ENCODE data around the gene TNRC6B.

The TNRC6B gene

DNA sequence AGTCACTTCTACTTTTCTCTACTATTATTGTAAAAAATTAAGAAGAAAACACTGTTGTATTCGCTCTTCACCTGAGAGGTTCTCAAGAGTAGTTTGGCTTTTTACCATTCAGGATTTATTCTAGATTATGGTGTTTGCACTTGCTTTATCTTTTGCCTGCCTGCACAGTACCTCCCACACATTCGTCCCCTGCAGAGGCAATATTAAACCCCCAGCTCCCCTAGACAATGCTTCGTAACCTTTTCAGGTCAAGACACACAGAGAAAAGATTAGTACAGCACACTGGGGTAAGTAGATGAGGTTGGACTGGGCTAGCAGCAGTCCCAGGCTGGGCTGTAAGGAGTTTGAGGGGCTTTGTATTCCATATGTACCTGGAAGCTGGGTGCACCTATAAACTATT, 62.4 kb downstream of the TNRC6B start:
- Histone ChIP-seq H3K27ac (ENCODE audit: low read length) (no peak overlapping the region), H3K4me3 (ENCODE audit: low read length in 2 of 2) (no peak overlapping the region)

DNA sequence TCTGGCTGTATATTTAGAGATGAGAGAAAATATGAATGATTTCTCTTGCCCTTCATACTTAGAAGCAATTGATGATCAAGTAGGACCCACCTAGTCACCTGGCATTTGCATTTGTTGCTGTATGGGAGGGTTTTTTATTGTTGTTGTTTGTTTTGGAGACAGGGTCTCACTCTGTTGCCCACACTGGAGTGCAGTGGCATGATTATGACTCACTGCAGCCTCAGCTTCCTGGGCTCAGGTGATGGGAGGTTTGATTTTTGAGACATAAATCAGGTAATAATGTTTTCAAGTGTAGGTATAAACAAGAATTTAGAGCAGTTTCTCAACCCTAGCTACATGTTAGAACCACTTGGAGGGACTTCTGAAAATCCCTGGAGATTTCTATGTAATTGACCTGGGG, 63.0 kb downstream of the TNRC6B start:
- Histone ChIP-seq H3K27ac (ENCODE audit: low read length) (no peak overlapping the region), H3K36me3 (ENCODE audit: control insufficient read depth in 2 of 2, insufficient read depth in 2 of 2, low read length in 2 of 2) (peaks cover 0 to 2% of the 10 kb centered on the region in 2 donors), H3K4me3 (ENCODE audit: low read length in 2 of 2) (no peak overlapping the region), H3K4me1 (ENCODE audit: control insufficient read depth, insufficient read depth, low read length) (peaks cover 27% of the 10 kb centered on the region), H3K9ac (ENCODE audit: low read length in 2 of 2) (no peak overlapping the region), H3K9me3 (ENCODE audit: control insufficient read depth in 2 of 2, low read length in 2 of 2) (no peaks in the 10 kb centered on the region), H3K27me3 (ENCODE audit: control insufficient read depth in 1 of 2, insufficient read depth in 2 of 2, low read length in 2 of 2) (no peaks in the 10 kb centered on the region)

More for the DNA sequence above, 62.4 kb downstream of the TNRC6B start:
- Histone ChIP-seq H3K9ac (ENCODE audit: low read length in 2 of 2) (no peak overlapping the region), H3K36me3 (ENCODE audit: control insufficient read depth in 2 of 2, insufficient read depth in 2 of 2, low read length in 2 of 2) (peaks cover 0 to 2% of the 10 kb centered on the region in 2 donors), H3K9me3 (ENCODE audit: control insufficient read depth in 2 of 2, low read length in 2 of 2) (no peaks in the 10 kb centered on the region), H3K4me1 (ENCODE audit: control insufficient read depth, insufficient read depth, low read length) (peaks cover 27% of the 10 kb centered on the region), H3K27me3 (ENCODE audit: control insufficient read depth in 1 of 2, insufficient read depth in 2 of 2, low read length in 2 of 2) (no peaks in the 10 kb centered on the region)

DNA sequence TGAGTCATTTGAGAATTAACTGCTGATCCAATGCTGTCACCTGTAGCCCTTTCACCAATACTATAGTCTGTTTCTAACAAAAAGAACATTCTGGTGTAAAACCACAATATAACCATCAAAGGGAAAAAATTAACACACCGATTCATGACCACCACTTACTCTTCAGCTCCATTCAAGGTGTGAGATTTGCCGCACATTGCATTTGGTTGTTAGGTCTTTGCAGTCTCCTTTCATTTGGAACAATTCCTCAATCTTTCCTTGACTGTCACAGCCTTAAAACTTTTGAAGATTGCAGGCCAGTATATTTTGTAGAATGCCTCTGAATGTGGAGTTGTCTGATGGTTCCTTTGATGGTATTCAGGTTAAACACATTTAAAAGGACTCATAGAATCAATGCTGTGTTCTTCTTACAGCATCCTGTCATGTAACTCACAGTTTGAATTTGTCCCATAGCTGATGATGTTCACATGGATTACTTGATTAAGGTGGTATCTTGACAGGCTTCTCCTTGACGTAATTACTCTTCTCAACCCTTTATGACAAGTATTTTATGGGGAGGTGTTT, 63.6 kb downstream of the TNRC6B start:
- Histone ChIP-seq H3K9me3 (ENCODE audit: control insufficient read depth in 2 of 2, low read length in 2 of 2) (no peaks in the 10 kb centered on the region), H3K36me3 (ENCODE audit: control insufficient read depth in 2 of 2, insufficient read depth in 2 of 2, low read length in 2 of 2) (peaks cover 0 to 2% of the 10 kb centered on the region in 2 donors), H3K27me3 (ENCODE audit: control insufficient read depth in 1 of 2, insufficient read depth in 2 of 2, low read length in 2 of 2) (no peaks in the 10 kb centered on the region), H3K4me1 (ENCODE audit: control insufficient read depth, insufficient read depth, low read length) (peaks cover 23% of the 10 kb centered on the region), H3K9ac (ENCODE audit: low read length in 2 of 2) (no peak overlapping the region), H3K4me3 (ENCODE audit: low read length in 2 of 2) (no peak overlapping the region), H3K27ac (ENCODE audit: low read length) (no peak overlapping the region)

DNA sequence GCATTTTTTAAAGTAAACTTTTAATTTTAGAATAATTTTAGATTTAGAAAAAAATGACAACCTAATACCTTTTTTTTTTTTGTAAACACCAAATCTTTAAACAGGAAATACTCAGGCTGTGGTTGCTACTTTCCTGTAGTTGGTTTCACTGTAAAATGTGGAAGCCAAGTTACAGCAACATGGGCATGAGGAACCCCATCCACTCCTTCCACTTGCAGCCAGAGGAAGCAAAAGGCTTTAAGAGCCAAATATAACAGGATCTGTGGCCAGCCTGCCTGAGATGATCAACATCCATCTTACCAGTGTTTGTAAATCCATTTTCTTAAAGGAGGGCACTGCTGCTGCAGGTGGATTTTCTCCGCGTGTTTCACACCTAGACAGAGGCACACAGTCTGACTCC, 66.2 kb downstream of the TNRC6B start:
- Histone ChIP-seq H3K27me3 (ENCODE audit: control insufficient read depth in 1 of 2, insufficient read depth in 2 of 2, low read length in 2 of 2) (no peaks in the 10 kb centered on the region), H3K4me1 (ENCODE audit: control insufficient read depth, insufficient read depth, low read length) (peaks cover 14% of the 10 kb centered on the region), H3K36me3 (ENCODE audit: control insufficient read depth in 2 of 2, insufficient read depth in 2 of 2, low read length in 2 of 2) (peaks cover 6 to 7% of the 10 kb centered on the region in 2 donors), H3K9me3 (ENCODE audit: control insufficient read depth in 2 of 2, low read length in 2 of 2) (no peaks in the 10 kb centered on the region), H3K4me3 (ENCODE audit: low read length in 2 of 2) (no peak overlapping the region), H3K27ac (ENCODE audit: low read length) (no peak overlapping the region), H3K9ac (ENCODE audit: low read length in 2 of 2) (no peak overlapping the region)

DNA sequence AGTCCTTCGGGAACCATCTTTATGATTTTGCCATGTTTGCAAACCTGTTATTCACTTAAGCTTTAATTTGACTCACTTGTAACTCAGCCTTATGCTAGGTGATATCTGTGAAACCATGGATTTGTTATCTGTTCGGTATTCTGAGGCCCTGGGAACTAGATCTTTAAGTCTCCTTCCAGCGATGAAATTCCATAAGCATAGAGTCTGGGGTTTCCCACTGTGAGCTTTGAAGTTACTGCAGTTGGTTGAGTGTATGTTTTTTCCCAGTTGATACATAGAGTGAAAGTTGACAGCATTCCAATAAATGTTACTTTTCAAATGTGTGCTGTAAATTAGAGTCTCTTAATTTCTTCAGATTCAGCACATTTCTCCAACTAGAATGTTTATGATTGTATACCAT, 66.9 kb downstream of the TNRC6B start:
- H3K27ac ChIP-seq (ENCODE audit: low read length), result no peak overlapping the region
- H3K4me1 ChIP-seq (ENCODE audit: control insufficient read depth, insufficient read depth, low read length), result peaks cover 8% of the 10 kb centered on the region

DNA sequence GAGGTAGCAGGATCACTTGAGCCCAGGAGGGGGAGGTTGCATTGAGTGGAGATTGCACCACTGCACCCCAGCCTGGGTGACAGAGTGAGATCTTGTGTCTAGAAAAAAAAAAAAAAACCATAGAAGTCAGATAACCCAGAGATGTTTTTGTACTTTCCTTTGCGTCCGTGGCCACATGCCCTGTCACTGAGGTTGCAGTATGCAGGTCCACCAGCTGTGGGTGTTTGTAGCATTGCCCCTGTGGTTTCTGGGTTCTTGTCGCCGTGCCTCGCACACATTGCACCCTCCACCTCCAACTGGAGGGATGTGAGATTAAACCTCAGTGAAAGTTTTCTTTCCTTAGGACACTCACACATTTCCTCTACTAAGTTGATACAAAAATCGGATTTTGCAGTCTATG, 70.3 kb downstream of the TNRC6B start:
- no peak overlapping the region for H3K27ac ChIP-seq (ENCODE audit: low read length)
- no peaks in the 10 kb centered on the region for H3K27me3 ChIP-seq (ENCODE audit: control insufficient read depth in 1 of 2, insufficient read depth in 2 of 2, low read length in 2 of 2)
- no peaks in the 10 kb centered on the region for H3K4me1 ChIP-seq (ENCODE audit: control insufficient read depth, insufficient read depth, low read length)
- no peak overlapping the region for H3K4me3 ChIP-seq (ENCODE audit: low read length in 2 of 2)
- H3K36me3 ChIP-seq (ENCODE audit: control insufficient read depth in 2 of 2, insufficient read depth in 2 of 2, low read length in 2 of 2), result peaks cover 6 to 7% of the 10 kb centered on the region in 2 donors
- H3K9me3 ChIP-seq (ENCODE audit: control insufficient read depth in 2 of 2, low read length in 2 of 2), result no peaks in the 10 kb centered on the region
- H3K9ac ChIP-seq (ENCODE audit: low read length in 2 of 2), result no peak overlapping the region

More for the DNA sequence above, 66.9 kb downstream of the TNRC6B start:
- Histone ChIP-seq H3K27me3 (ENCODE audit: control insufficient read depth in 1 of 2, insufficient read depth in 2 of 2, low read length in 2 of 2) (no peaks in the 10 kb centered on the region), H3K9me3 (ENCODE audit: control insufficient read depth in 2 of 2, low read length in 2 of 2) (no peaks in the 10 kb centered on the region), H3K9ac (ENCODE audit: low read length in 2 of 2) (no peak overlapping the region), H3K36me3 (ENCODE audit: control insufficient read depth in 2 of 2, insufficient read depth in 2 of 2, low read length in 2 of 2) (peaks cover 6 to 7% of the 10 kb centered on the region in 2 donors), H3K4me3 (ENCODE audit: low read length in 2 of 2) (no peak overlapping the region)

DNA sequence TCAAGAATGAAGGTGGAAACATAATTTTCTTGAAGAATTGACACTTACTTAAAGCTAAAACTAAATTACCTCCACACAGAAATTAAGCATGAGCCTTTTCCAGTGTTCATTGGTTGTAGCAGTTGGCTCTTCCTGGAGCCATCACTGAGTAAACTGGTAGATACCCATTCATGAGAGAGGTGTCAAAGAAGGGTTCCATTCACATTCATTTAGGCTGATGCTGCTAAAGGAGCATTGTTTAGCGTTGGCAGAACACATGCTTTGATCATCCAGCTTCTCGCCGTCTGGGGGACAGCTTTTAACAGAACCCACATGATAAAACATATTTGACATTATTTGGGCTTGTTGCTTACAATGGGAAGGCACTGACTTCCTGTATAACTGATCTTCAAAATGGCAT, 71.6 kb downstream of the TNRC6B start:
- H3K9ac ChIP-seq (ENCODE audit: low read length in 2 of 2), result no peak overlapping the region
- H3K27me3 ChIP-seq (ENCODE audit: control insufficient read depth in 1 of 2, insufficient read depth in 2 of 2, low read length in 2 of 2), result no peaks in the 10 kb centered on the region
- no peaks in the 10 kb centered on the region for H3K9me3 ChIP-seq (ENCODE audit: control insufficient read depth in 2 of 2, low read length in 2 of 2)
- peaks cover 6 to 7% of the 10 kb centered on the region in 2 donors for H3K36me3 ChIP-seq (ENCODE audit: control insufficient read depth in 2 of 2, insufficient read depth in 2 of 2, low read length in 2 of 2)
- H3K4me1 ChIP-seq (ENCODE audit: control insufficient read depth, insufficient read depth, low read length), result no peaks in the 10 kb centered on the region
- no peak overlapping the region for H3K27ac ChIP-seq (ENCODE audit: low read length)
- no peak overlapping the region for H3K4me3 ChIP-seq (ENCODE audit: low read length in 2 of 2)

DNA sequence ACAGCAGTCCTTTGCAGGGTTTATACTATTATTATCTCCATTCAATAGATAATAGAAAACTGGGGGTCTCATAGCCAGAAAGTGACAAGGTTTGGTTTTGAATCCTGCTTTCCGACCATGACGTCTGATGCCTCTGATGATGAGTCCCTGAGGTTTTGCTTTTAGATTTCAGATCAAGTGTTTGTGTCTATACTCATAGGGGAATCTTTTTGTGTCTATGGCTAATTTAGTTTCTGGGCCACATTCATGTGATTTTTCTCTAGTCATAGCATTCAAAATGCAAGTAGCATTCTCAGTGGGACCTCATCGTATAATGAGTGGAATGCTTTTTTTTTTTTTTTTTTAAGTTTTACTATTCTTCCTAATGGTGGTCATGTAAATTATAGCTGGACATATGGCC, 72.9 kb downstream of the TNRC6B start:
- Histone ChIP-seq H3K27ac (ENCODE audit: low read length) (no peak overlapping the region), H3K9me3 (ENCODE audit: control insufficient read depth in 2 of 2, low read length in 2 of 2) (no peaks in the 10 kb centered on the region), H3K4me3 (ENCODE audit: low read length in 2 of 2) (no peak overlapping the region), H3K4me1 (ENCODE audit: control insufficient read depth, insufficient read depth, low read length) (no peaks in the 10 kb centered on the region), H3K9ac (ENCODE audit: low read length in 2 of 2) (no peak overlapping the region), H3K27me3 (ENCODE audit: control insufficient read depth in 1 of 2, insufficient read depth in 2 of 2, low read length in 2 of 2) (no peaks in the 10 kb centered on the region), H3K36me3 (ENCODE audit: control insufficient read depth in 2 of 2, insufficient read depth in 2 of 2, low read length in 2 of 2) (peaks cover 6 to 11% of the 10 kb centered on the region in 2 donors)

DNA sequence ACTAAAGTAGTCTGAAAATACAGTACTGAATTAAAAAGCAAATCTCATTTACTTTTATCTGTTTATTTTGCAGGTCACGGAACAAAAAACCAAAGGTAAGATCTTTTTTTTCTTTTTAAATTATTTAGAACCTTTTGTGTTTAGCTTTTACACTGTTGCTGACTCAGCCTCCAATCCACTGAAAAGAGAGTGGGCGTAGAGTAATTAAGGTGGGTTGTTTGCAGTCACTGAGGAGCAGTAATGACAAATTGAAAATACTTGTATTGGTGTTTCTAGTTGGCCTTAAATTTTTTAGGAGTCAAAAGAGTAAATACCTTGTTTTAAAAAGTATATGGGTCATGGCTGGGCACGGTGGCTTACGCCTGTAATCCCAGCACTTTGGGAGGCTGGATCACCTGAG, 73.4 kb downstream of the TNRC6B start:
- H3K27me3 ChIP-seq (ENCODE audit: control insufficient read depth in 1 of 2, insufficient read depth in 2 of 2, low read length in 2 of 2), result no peaks in the 10 kb centered on the region
- no peak overlapping the region for H3K9ac ChIP-seq (ENCODE audit: low read length in 2 of 2)
- H3K9me3 ChIP-seq (ENCODE audit: control insufficient read depth in 2 of 2, low read length in 2 of 2), result no peaks in the 10 kb centered on the region
- H3K36me3 ChIP-seq (ENCODE audit: control insufficient read depth in 2 of 2, insufficient read depth in 2 of 2, low read length in 2 of 2), result peaks cover 6 to 11% of the 10 kb centered on the region in 2 donors
- no peak overlapping the region for H3K4me3 ChIP-seq (ENCODE audit: low read length in 2 of 2)
- H3K27ac ChIP-seq (ENCODE audit: low read length), result no peak overlapping the region
- H3K4me1 ChIP-seq (ENCODE audit: control insufficient read depth, insufficient read depth, low read length), result no peaks in the 10 kb centered on the region

DNA sequence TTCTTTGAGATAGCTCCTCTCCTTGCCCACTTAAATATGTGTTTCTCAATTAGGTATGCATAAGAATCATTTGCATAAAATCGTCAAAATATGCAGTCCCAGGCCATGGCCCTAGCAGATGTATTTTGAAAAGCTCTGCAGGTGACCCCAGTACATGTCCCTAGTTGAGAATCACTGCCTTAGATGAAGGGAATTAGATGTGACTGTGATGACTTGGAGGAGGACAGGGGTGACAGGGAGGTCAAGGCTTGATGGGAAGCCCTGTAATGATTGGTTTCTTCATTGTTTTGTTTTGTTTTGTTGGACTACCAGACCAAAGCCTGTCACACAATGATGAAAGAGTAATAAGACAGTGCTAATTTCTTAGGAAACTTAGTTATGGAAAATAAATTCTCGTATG, 74.4 kb downstream of the TNRC6B start:
- no peak overlapping the region for H3K27ac ChIP-seq (ENCODE audit: low read length)
- no peak overlapping the region for H3K4me3 ChIP-seq (ENCODE audit: low read length in 2 of 2)
- H3K9me3 ChIP-seq (ENCODE audit: control insufficient read depth in 2 of 2, low read length in 2 of 2), result no peaks in the 10 kb centered on the region
- H3K36me3 ChIP-seq (ENCODE audit: control insufficient read depth in 2 of 2, insufficient read depth in 2 of 2, low read length in 2 of 2), result peaks cover under 1 to 5% of the 10 kb centered on the region in 2 donors
- no peaks in the 10 kb centered on the region for H3K27me3 ChIP-seq (ENCODE audit: control insufficient read depth in 1 of 2, insufficient read depth in 2 of 2, low read length in 2 of 2)
- no peak overlapping the region for H3K9ac ChIP-seq (ENCODE audit: low read length in 2 of 2)
- H3K4me1 ChIP-seq (ENCODE audit: control insufficient read depth, insufficient read depth, low read length), result peaks cover 3% of the 10 kb centered on the region

DNA sequence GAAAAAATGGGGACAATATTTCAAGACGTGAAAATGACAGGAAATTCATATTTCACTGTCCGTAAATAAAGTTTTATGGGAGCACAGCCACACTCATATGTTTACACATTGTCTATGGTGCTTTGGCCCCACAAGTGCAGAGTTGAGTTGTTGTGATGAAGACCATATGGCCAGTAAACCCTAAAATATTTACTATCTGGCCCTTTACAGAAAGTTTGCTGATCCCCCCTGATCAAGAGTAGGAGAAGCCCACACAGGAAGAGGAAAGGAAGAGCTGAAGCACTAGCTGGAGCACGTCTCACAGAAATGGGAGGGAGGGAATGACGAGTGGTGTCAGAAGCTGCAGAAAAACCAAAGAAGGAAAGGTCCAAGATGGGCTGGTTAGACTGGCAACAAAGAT, 78.8 kb downstream of the TNRC6B start:
- Histone ChIP-seq H3K9ac (ENCODE audit: low read length in 2 of 2) (no peak overlapping the region), H3K4me1 (ENCODE audit: control insufficient read depth, insufficient read depth, low read length) (peaks cover 3% of the 10 kb centered on the region), H3K27ac (ENCODE audit: low read length) (no peak overlapping the region), H3K36me3 (ENCODE audit: control insufficient read depth in 2 of 2, insufficient read depth in 2 of 2, low read length in 2 of 2) (peaks cover 3 to 7% of the 10 kb centered on the region in 2 donors), H3K9me3 (ENCODE audit: control insufficient read depth in 2 of 2, low read length in 2 of 2) (no peaks in the 10 kb centered on the region), H3K27me3 (ENCODE audit: control insufficient read depth in 1 of 2, insufficient read depth in 2 of 2, low read length in 2 of 2) (no peaks in the 10 kb centered on the region), H3K4me3 (ENCODE audit: low read length in 2 of 2) (no peak overlapping the region)

Measured in stomach smooth muscle (tissue), 2 donors.